Measurements from ENCODE around the gene CDC37L1. TPM values are rescaled to one million over a fixed set of nuclear protein-coding genes. Genes with fewer than 3 reads are reported as not detected.

The CDC37L1 gene
- total and polyA plus RNA-seq, 10 donors: 5.3 to 21.2 (median 12.5) TPM

DNA sequence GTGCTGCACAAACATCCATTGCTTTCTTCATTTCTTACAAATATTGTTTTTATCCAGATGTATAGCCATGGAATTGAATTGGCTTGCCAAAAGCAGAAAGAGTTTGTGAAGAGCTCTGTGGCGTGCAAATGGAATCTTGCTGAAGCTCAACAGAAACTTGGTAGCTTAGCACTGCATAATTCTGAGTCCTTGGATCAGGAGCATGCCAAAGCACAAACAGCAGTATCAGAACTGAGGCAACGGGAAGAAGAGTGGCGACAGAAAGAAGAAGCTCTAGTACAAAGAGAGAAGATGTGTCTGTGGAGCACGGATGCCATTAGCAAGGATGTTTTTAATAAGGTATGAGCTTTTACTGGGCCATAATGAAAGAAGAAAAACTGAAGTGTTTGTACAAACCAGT, 5.5 kb downstream of the CDC37L1 start:
- intact Hi-C loops (cut with DNase I; ENCODE audit: low total_unique reads): loop anchor here (5.0 kb wide), 1 partner anchor 47 kb away; no protein-coding TSS in a partner anchor
- H3K4me3 ChIP-seq: no peak overlapping the region

DNA sequence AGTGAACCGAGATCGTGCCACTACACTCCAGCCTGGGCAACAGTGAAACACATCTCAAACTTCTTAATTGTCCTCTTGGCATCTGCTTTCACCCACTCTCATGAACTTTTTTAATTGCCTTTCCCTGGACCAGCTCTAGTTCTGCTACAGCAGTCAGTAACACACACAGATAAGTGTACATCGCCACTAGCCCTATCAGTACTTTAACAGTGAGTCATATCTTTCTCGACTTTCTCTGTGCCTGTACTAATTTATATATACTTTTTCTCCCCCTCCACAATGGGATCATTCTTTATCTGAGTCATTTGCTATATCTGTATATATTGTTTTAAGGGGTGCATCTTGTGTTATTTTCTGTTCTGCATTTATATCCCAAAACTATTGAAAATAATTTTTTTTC, 6.7 kb downstream of the CDC37L1 start:
- no peaks in the 10 kb centered on the region for H3K27me3 ChIP-seq (replicated peaks in 1 of 7)
- no peak for DNase-seq
- 82 to 90% (median 89%) methylated on average over 4 of the region's 4 CpGs for WGBS, 5 donors
- H3K9me3 ChIP-seq: no peaks in the 10 kb centered on the region
- H3K4me1 ChIP-seq: peaks cover 0 to 53% (median 13%) of the 10 kb centered on the region in 6 donors
- intact Hi-C loops (cut with DNase I; ENCODE audit: low total_unique reads): no loop called here
- H3K4me3 ChIP-seq: no peak overlapping the region
- H3K36me3 ChIP-seq: peaks cover 2 to 65% (median 26%) of the 10 kb centered on the region in 6 donors
- H3K27ac ChIP-seq: no peak overlapping the region
- TF ChIP-seq POLR2AphosphoS5 (IDR thresholded peaks at IDR 0.05) (no peak), POLR2A (IDR thresholded peaks at IDR 0.05) (no peak)
- TF ChIP-seq, protein P1, sequence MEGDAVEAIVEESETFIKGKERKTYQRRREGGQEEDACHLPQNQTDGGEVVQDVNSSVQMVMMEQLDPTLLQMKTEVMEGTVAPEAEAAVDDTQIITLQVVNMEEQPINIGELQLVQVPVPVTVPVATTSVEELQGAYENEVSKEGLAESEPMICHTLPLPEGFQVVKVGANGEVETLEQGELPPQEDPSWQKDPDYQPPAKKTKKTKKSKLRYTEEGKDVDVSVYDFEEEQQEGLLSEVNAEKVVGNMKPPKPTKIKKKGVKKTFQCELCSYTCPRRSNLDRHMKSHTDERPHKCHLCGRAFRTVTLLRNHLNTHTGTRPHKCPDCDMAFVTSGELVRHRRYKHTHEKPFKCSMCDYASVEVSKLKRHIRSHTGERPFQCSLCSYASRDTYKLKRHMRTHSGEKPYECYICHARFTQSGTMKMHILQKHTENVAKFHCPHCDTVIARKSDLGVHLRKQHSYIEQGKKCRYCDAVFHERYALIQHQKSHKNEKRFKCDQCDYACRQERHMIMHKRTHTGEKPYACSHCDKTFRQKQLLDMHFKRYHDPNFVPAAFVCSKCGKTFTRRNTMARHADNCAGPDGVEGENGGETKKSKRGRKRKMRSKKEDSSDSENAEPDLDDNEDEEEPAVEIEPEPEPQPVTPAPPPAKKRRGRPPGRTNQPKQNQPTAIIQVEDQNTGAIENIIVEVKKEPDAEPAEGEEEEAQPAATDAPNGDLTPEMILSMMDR (IDR thresholded peaks at IDR 0.05 in 8 of 11, conservative IDR thresholded peaks at IDR 0.05 in 3 of 11): no peak

More for the DNA sequence above, 5.5 kb downstream of the CDC37L1 start:
- Histone ChIP-seq H3K27me3 (replicated peaks in 1 of 7) (no peaks in the 10 kb centered on the region), H3K4me1 (peaks cover 6 to 64% (median 24%) of the 10 kb centered on the region in 6 donors), H3K36me3 (peaks cover 2 to 52% (median 20%) of the 10 kb centered on the region in 6 donors), H3K27ac (no peak overlapping the region), H3K9me3 (no peaks in the 10 kb centered on the region)
- WGBS, 5 donors: 92 to 98% (median 93%) methylated on average over 4 of the region's 4 CpGs
- no peak for TF ChIP-seq POLR2AphosphoS5 (IDR thresholded peaks at IDR 0.05)
- TF ChIP-seq, protein P1 (IDR thresholded peaks at IDR 0.05 in 8 of 11, conservative IDR thresholded peaks at IDR 0.05 in 3 of 11): no peak
- no peak for TF ChIP-seq POLR2A (IDR thresholded peaks at IDR 0.05)
- DNase-seq: no peak

DNA sequence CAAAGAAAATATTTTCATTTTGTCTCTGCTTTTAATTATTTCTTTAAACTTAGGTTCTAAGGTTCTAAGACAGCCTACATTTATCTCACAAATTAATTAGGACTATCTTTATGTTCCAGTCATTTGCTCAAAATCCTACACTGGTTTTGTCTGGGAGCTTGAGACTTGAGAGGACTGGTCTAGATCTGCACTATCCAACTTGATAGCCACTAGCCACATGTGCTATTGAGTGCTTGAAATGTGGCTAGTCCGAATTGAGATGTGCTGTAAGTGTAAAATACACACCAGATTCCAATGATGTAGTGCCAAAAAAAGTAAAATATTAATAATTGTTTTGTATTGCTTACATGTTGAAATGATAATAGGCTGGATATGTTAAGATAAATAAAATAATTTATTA, 7.2 kb downstream of the CDC37L1 start:
- peaks cover 2 to 70% (median 30%) of the 10 kb centered on the region in 6 donors for H3K36me3 ChIP-seq

DNA sequence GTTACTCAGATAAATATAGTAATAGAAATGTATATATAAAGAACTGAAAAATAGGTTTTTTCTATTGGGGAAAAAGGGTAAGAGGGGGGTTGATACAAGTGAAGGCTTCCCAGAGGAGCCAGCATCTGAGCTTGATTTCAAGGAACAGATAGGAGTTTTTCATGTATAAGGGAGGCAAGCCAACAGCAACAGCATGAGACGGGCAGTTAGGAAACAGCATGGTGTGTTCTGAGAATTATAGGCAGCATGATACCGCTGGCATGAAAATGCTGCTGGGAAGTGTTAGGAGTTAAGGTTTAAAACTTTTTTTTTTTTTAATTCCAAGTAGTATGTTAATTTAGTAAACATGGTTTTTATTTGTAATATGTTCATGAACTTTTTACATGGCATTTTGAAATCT, 9.7 kb downstream of the CDC37L1 start:
- H3K9me3 ChIP-seq: no peaks in the 10 kb centered on the region
- WGBS, 5 donors: 45 to 97% (median 86%) methylated on average over 2 of the region's 2 CpGs
- peaks cover 2 to 92% (median 31%) of the 10 kb centered on the region in 6 donors for H3K36me3 ChIP-seq
- no peak overlapping the region for H3K4me3 ChIP-seq
- H3K27me3 ChIP-seq (replicated peaks in 1 of 7): no peaks in the 10 kb centered on the region
- no peak for DNase-seq
- H3K4me1 ChIP-seq: peaks cover 0 to 31% (median 4%) of the 10 kb centered on the region in 6 donors
- H3K27ac ChIP-seq: no peak overlapping the region
- TF ChIP-seq POLR2A (IDR thresholded peaks at IDR 0.05): no peak
- TF ChIP-seq, protein P1 (IDR thresholded peaks at IDR 0.05 in 8 of 11, conservative IDR thresholded peaks at IDR 0.05 in 3 of 11): no peak
- no peak for TF ChIP-seq POLR2AphosphoS5 (IDR thresholded peaks at IDR 0.05)
- intact Hi-C loops (cut with DNase I; ENCODE audit: low total_unique reads): no loop called here

More for the DNA sequence above, 7.2 kb downstream of the CDC37L1 start:
- Histone ChIP-seq H3K4me1 (peaks cover 0 to 49% (median 10%) of the 10 kb centered on the region in 6 donors), H3K27ac (no peak overlapping the region), H3K27me3 (replicated peaks in 1 of 7) (no peaks in the 10 kb centered on the region), H3K4me3 (no peak overlapping the region), H3K9me3 (no peaks in the 10 kb centered on the region)
- WGBS, 5 donors: 86 to 98% (median 95%) methylated on average over 1 of the region's 1 CpG
- DNase-seq: no peak
- TF ChIP-seq POLR2A (IDR thresholded peaks at IDR 0.05): no peak
- TF ChIP-seq POLR2AphosphoS5 (IDR thresholded peaks at IDR 0.05): no peak
- TF ChIP-seq, protein P1 (IDR thresholded peaks at IDR 0.05 in 8 of 11, conservative IDR thresholded peaks at IDR 0.05 in 3 of 11): no peak
- intact Hi-C loops (cut with DNase I; ENCODE audit: low total_unique reads): no loop called here

All from spleen (tissue), 11 donors.